ENCODE data around the gene SRRD.

DNA sequence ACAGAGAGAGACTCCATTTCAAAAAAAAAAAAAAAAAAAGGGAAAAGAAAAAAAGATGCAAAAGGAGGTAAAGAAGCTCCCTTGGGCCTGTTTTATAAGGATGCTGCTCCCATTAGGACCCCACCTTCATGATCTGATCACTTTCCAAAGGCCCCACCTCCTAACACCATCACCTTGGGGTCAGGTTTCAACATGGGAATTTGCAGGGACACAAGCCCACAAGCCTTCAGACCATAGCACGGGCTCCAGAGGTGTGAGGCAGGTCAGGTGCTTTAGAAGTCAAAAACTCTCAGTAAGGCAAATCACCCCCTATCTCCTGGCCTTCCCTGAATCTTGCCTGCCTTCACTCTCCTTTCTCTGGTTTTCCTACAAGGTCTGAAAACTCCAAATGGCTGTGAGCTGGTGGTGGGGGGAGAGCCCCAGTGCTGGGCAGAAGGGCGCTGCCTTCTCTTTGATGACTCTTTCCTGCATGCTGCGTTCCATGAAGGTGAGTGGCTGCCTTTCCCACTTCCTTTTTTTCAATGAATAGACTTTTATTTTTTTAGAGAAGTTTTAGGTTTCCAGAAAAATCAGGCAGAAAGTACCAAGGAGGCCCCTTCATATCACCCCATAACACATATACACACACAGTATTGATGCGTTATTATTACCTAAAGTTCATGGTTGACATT lies 41.5 kb upstream of the SRRD start:
- TF ChIP-seq, protein P1, sequence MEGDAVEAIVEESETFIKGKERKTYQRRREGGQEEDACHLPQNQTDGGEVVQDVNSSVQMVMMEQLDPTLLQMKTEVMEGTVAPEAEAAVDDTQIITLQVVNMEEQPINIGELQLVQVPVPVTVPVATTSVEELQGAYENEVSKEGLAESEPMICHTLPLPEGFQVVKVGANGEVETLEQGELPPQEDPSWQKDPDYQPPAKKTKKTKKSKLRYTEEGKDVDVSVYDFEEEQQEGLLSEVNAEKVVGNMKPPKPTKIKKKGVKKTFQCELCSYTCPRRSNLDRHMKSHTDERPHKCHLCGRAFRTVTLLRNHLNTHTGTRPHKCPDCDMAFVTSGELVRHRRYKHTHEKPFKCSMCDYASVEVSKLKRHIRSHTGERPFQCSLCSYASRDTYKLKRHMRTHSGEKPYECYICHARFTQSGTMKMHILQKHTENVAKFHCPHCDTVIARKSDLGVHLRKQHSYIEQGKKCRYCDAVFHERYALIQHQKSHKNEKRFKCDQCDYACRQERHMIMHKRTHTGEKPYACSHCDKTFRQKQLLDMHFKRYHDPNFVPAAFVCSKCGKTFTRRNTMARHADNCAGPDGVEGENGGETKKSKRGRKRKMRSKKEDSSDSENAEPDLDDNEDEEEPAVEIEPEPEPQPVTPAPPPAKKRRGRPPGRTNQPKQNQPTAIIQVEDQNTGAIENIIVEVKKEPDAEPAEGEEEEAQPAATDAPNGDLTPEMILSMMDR (IDR thresholded peaks at IDR 0.05), result no peak
- no peak for TF ChIP-seq POLR2A (IDR thresholded peaks at IDR 0.05)
